Endothelial cell (in vitro differentiated cells): ENCODE data around the gene DDX41. TPM values are rescaled to one million over a fixed set of nuclear protein-coding genes. Genes with fewer than 3 reads are reported as not detected.

Experiments
- DNase-seq: peaks from one replicate; pipeline ENCODE4 v3.0.0; 2021; ENCODE audit warnings: low spot score
- H3K27ac Mint-ChIP-seq: one replicate; pipeline ENCODE4 v1.8.0; 2021; ENCODE audit warnings: mixed read lengths, inconsistent platforms; ENCODE audit not compliant: unreplicated experiment
- H3K27me3 Mint-ChIP-seq: one replicate; pipeline ENCODE4 v1.8.0; 2021; ENCODE audit warnings: mild to moderate bottlenecking, moderate library complexity, mixed read lengths, inconsistent platforms; ENCODE audit not compliant: unreplicated experiment
- H3K36me3 Mint-ChIP-seq: one replicate; pipeline ENCODE4 v1.8.0; 2021; ENCODE audit warnings: mild to moderate bottlenecking, low read depth, mixed read lengths, inconsistent platforms; ENCODE audit not compliant: unreplicated experiment
- H3K4me1 Mint-ChIP-seq: one replicate; pipeline ENCODE4 v1.8.0; 2021; ENCODE audit warnings: mild to moderate bottlenecking, mixed read lengths, inconsistent platforms; ENCODE audit not compliant: unreplicated experiment
- H3K4me3 Mint-ChIP-seq: one replicate; pipeline ENCODE4 v1.8.0; 2021; ENCODE audit warnings: mild to moderate bottlenecking, mixed read lengths, inconsistent platforms; ENCODE audit not compliant: unreplicated experiment
- H3K9me3 Mint-ChIP-seq: one replicate; pipeline ENCODE4 v1.8.0; 2021; ENCODE audit warnings: mixed read lengths, inconsistent platforms; ENCODE audit not compliant: unreplicated experiment
- CTCF ChIP-seq: fragments of 200-600 bp; sonication (generic); IDR thresholded peaks from one replicate; pipeline ENCODE4 v1.5.0; 2021; ENCODE audit warnings: antibody characterized with exemption; ENCODE audit not compliant: unreplicated experiment
- total RNA-seq: library from RNA; stranded (reverse); fragmentation: NEBNext Ultra II Directional; extraction: Animal tissue kit (Norgen Biotek cat#: 25700); gene quantifications from one replicate; pipeline ENCODE4 v1.2.1, GENCODE V29; 2021; ENCODE audit not compliant: unreplicated experiment

Gene DDX41
- total RNA-seq, 1 donor from 2014 or later: 125 TPM

- H3K4me1 Mint-ChIP-seq: peaks cover 37% of the 10 kb centered on the region
- H3K9me3 Mint-ChIP-seq: no peaks in the 10 kb centered on the region
- peaks cover 10% of the 10 kb centered on the region for H3K36me3 Mint-ChIP-seq
- TF ChIP-seq CTCF: peak; percentile 26
- H3K27ac Mint-ChIP-seq: peak overlapping the region; percentile 74
- peak overlapping the region; percentile 87 for H3K4me3 Mint-ChIP-seq
- DNase-seq: no peak
- H3K27me3 Mint-ChIP-seq: peaks cover 9% of the 10 kb centered on the region
Measured at GRCh38 chr5:177496070-177496726, 20.6 kb downstream of the DDX41 start.

GRCh38 chr5:177495243-177496060 lies 21.3 kb downstream of the DDX41 start:
- Mint-ChIP-seq H3K9me3 (no peaks in the 10 kb centered on the region), H3K36me3 (peaks cover 12% of the 10 kb centered on the region), H3K27me3 (peaks cover 9% of the 10 kb centered on the region), H3K27ac (no peak overlapping the region), H3K4me3 (peak overlapping the region; percentile 87), H3K4me1 (peaks cover 35% of the 10 kb centered on the region)
- TF ChIP-seq CTCF: peak; percentile 13
- DNase-seq: peak; percentile 44

GRCh38 chr5:177494346-177495195 lies 22.2 kb downstream of the DDX41 start:
- peaks cover 9% of the 10 kb centered on the region for H3K27me3 Mint-ChIP-seq
- H3K36me3 Mint-ChIP-seq: peaks cover 12% of the 10 kb centered on the region
- H3K9me3 Mint-ChIP-seq: no peaks in the 10 kb centered on the region
- H3K4me3 Mint-ChIP-seq: no peak overlapping the region
- H3K27ac Mint-ChIP-seq: no peak overlapping the region
- TF ChIP-seq CTCF: no peak
- peaks cover 39% of the 10 kb centered on the region for H3K4me1 Mint-ChIP-seq
- DNase-seq: no peak

GRCh38 chr5:177493795-177494345 lies 22.9 kb downstream of the DDX41 start:
- Mint-ChIP-seq H3K9me3 (no peaks in the 10 kb centered on the region), H3K27me3 (peaks cover 9% of the 10 kb centered on the region), H3K4me3 (no peak overlapping the region), H3K4me1 (peaks cover 37% of the 10 kb centered on the region), H3K36me3 (peaks cover 12% of the 10 kb centered on the region), H3K27ac (no peak overlapping the region)
- no peak for DNase-seq
- no peak for TF ChIP-seq CTCF
